ENCODE data around the gene SMC1B. TPM values are rescaled to one million over a fixed set of nuclear protein-coding genes. Genes with fewer than 3 reads are reported as not detected.

SMC1B gene
- polyA plus RNA-seq, 1 donor from 2014 or later = not detected

- Histone ChIP-seq H3K27me3 (ENCODE audit: insufficient read depth, low read depth, low read length) (no peaks in the 10 kb centered on the region), H2AFZ (ENCODE audit: low read depth, low read length) (no peak overlapping the region), H4K20me1 (ENCODE audit: insufficient read depth) (no peaks in the 10 kb centered on the region), H3K9me2 (ENCODE audit: insufficient read depth, low read length) (no peaks in the 10 kb centered on the region), H3K9me3 (ENCODE audit: low read length) (no peaks in the 10 kb centered on the region), H3K36me3 (ENCODE audit: insufficient read depth, low read length) (no peaks in the 10 kb centered on the region), H3K9ac (ENCODE audit: low read length) (no peak overlapping the region), H3K27ac (ENCODE audit: low read length) (no peak overlapping the region), H3K79me2 (replicated peaks; ENCODE audit: insufficient read depth, low read length) (peaks cover 3% of the 10 kb centered on the region), H3K4me3 (ENCODE audit: low read length) (no peak overlapping the region), H3F3A (ENCODE audit: insufficient read depth, low read length, poor library complexity, severe bottlenecking) (no peaks in the 10 kb centered on the region), H3K4me2 (ENCODE audit: low read length) (no peak overlapping the region)
- TF ChIP-seq, protein P1, sequence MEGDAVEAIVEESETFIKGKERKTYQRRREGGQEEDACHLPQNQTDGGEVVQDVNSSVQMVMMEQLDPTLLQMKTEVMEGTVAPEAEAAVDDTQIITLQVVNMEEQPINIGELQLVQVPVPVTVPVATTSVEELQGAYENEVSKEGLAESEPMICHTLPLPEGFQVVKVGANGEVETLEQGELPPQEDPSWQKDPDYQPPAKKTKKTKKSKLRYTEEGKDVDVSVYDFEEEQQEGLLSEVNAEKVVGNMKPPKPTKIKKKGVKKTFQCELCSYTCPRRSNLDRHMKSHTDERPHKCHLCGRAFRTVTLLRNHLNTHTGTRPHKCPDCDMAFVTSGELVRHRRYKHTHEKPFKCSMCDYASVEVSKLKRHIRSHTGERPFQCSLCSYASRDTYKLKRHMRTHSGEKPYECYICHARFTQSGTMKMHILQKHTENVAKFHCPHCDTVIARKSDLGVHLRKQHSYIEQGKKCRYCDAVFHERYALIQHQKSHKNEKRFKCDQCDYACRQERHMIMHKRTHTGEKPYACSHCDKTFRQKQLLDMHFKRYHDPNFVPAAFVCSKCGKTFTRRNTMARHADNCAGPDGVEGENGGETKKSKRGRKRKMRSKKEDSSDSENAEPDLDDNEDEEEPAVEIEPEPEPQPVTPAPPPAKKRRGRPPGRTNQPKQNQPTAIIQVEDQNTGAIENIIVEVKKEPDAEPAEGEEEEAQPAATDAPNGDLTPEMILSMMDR (IDR thresholded peaks at IDR 0.05; ENCODE audit: poor library complexity, severe bottlenecking) = no peak
- TF ChIP-seq EP300 (conservative IDR thresholded peaks at IDR 0.05; ENCODE audit: poor library complexity, severe bottlenecking) (no peak), SMC3 (conservative IDR thresholded peaks at IDR 0.05; ENCODE audit: poor library complexity) (no peak), EZH2 (IDR thresholded peaks at IDR 0.05; ENCODE audit: borderline replicate concordance, insufficient read depth, low read length, poor library complexity, severe bottlenecking) (no peak), MXI1 (conservative IDR thresholded peaks at IDR 0.05; ENCODE audit: poor library complexity, severe bottlenecking) (no peak), TAF1 (IDR thresholded peaks at IDR 0.05; ENCODE audit: low read depth) (no peak), RAD21 (conservative IDR thresholded peaks at IDR 0.05) (no peak), POLR2AphosphoS5 (IDR thresholded peaks at IDR 0.05) (no peak), REST (IDR thresholded peaks at IDR 0.05; ENCODE audit: borderline replicate concordance) (no peak)
These were observed 98.6 kb downstream of the SMC1B start for GRCh38 chr22:45314786-45315185.

GRCh38 chr22:45314054-45314721 is 99.2 kb downstream of the SMC1B start:
- Histone ChIP-seq H3F3A (ENCODE audit: insufficient read depth, low read length, poor library complexity, severe bottlenecking) (no peaks in the 10 kb centered on the region), H3K27ac (ENCODE audit: low read length) (no peak overlapping the region), H3K9ac (ENCODE audit: low read length) (no peak overlapping the region), H3K4me2 (ENCODE audit: low read length) (no peak overlapping the region), H3K9me2 (ENCODE audit: insufficient read depth, low read length) (no peaks in the 10 kb centered on the region), H4K20me1 (ENCODE audit: insufficient read depth) (no peaks in the 10 kb centered on the region), H3K9me3 (ENCODE audit: low read length) (no peaks in the 10 kb centered on the region), H3K36me3 (ENCODE audit: insufficient read depth, low read length) (no peaks in the 10 kb centered on the region), H3K4me3 (ENCODE audit: low read length) (no peak overlapping the region), H3K79me2 (replicated peaks; ENCODE audit: insufficient read depth, low read length) (peaks cover 3% of the 10 kb centered on the region), H2AFZ (ENCODE audit: low read depth, low read length) (no peak overlapping the region), H3K27me3 (ENCODE audit: insufficient read depth, low read depth, low read length) (no peaks in the 10 kb centered on the region)
- TF ChIP-seq RAD21 (conservative IDR thresholded peaks at IDR 0.05) (no peak), REST (IDR thresholded peaks at IDR 0.05; ENCODE audit: borderline replicate concordance) (no peak), SMC3 (conservative IDR thresholded peaks at IDR 0.05; ENCODE audit: poor library complexity) (no peak), MXI1 (conservative IDR thresholded peaks at IDR 0.05; ENCODE audit: poor library complexity, severe bottlenecking) (no peak), EP300 (conservative IDR thresholded peaks at IDR 0.05; ENCODE audit: poor library complexity, severe bottlenecking) (no peak), EZH2 (IDR thresholded peaks at IDR 0.05; ENCODE audit: borderline replicate concordance, insufficient read depth, low read length, poor library complexity, severe bottlenecking) (no peak), TAF1 (IDR thresholded peaks at IDR 0.05; ENCODE audit: low read depth) (no peak), POLR2AphosphoS5 (IDR thresholded peaks at IDR 0.05) (no peak)
- TF ChIP-seq, protein P1 (IDR thresholded peaks at IDR 0.05; ENCODE audit: poor library complexity, severe bottlenecking) = no peak
